Measurements from ENCODE around the gene MYBPC1. TPM values are rescaled to one million over a fixed set of nuclear protein-coding genes. Genes with fewer than 3 reads are reported as not detected.
A peak's percentile ranks its signal among the peaks of the same experiment; 100 is the strongest.

Gene MYBPC1
- total and polyA plus RNA-seq, 9 of the 15 experiments (the other 6 are each of a cell fraction or from before 2014, with no cell fraction given) = not detected

DNA sequence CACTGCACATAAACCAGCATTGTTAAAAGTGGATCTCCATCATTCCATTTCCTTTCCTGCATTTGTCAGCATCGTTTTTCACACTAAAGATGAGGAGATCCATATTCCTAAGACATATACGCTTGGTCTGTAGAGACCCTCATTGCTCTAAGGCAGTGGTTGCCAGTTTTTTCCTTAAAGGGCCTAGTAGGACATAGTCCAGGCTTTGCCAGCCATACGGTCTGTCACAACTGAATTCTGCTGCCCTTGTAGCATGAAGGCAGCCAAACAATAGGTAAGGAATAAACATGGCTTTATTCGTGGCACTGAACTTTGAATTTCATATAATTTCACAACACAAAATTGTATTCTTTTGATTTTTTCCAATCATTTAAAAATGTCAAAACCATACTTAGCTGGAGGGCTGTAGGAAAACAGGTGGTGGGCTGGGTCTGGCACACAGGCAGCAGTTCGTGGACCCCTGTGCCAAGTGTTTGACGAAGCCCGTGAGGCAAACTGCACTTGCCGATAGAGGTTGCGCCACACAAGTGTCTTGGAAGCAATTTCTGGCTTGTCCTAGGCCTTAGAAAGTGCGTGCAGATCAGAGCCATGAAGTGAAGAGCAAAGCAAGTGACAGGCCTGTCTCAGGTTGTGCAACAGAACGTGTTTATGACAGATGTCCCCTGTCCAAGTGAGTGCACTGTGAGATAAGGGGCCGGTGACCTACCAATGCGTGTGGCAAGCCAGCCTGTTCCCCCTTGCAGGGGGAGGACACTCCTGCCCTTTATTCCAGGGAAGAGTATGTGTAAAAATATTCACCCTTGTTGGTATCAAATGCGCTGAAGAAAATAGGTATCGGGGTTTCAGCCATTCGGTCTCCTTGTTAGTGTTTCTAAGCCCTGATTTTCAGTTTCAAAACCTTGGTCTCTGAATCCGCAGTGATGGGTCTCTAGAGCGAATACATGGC lies 101.8 kb downstream of the MYBPC1 start (continued):
- TF ChIP-seq CTCFL (IDR thresholded peaks at IDR 0.05; ENCODE audit: borderline replicate concordance, insufficient read depth, low read depth, low read length, poor library complexity, severe bottlenecking) (no peak), FOXJ2 (tag; IDR thresholded peaks at IDR 0.05) (no peak), PREB (CRISPR knock-in tag; IDR thresholded peaks at IDR 0.05) (peak; percentile 77; the same call in 1 of the 2 replicates), ATF4 (CRISPR knock-in tag; IDR thresholded peaks at IDR 0.05) (peak; percentile 43; the same call in 1 of the 2 replicates), ZMIZ1 (IDR thresholded peaks at IDR 0.05; ENCODE audit: low read depth in 2 of 2, low read length in 2 of 2) (peak in 1 of 2 experiments; percentile 85; a peak in 1 of 4 replicates), POLR2AphosphoS5 (IDR thresholded peaks at IDR 0.05; ENCODE audit: control insufficient read depth, insufficient read depth, low read depth, low read length) (peak; percentile 92), RFX5 (IDR thresholded peaks at IDR 0.05; ENCODE audit: low read depth, low read length) (no peak), CBFA2T3 (IDR thresholded peaks at IDR 0.05) (peak; percentile 96), MEF2A (IDR thresholded peaks at IDR 0.05; ENCODE audit: control insufficient read depth, low read depth, low read length) (0 out of 2 replicates have a peak, but pooled peaks have one; percentile 21), STAT6 (CRISPR knock-in tag; IDR thresholded peaks at IDR 0.05) (no peak), TEAD4 (IDR thresholded peaks at IDR 0.05; ENCODE audit: low read length) (peak; percentile 94), TEAD4 (CRISPR knock-in tag; IDR thresholded peaks at IDR 0.05; ENCODE audit: borderline replicate concordance) (no peak)

Measured in K562 (cell line).